PC-3 (cell line): ENCODE data around the gene BICDL2. TPM values are rescaled to one million over a fixed set of nuclear protein-coding genes. Genes with fewer than 3 reads are reported as not detected.

Experiments
- ATAC-seq: fragments of 200-7000 bp; cut with Tn5 transposase; 2 replicates; pipeline ENCODE4 v1.9.1; 2020; ENCODE audit warnings: mild to moderate bottlenecking, moderate library complexity
- BruUV-seq: library from RNA; stranded (reverse); fragments of 400-500 nt; replicated peaks from 2 replicates; lab custom pipeline; 2021; lab: Mats Ljungman, UMichigan
- CTCF ChIA-PET: fragments of 300-600 bp; sonication (Branson Sonifier 250); formaldehyde crosslinking; loops from one replicate; lab custom pipeline; 2022; ENCODE audit warnings: antibody characterized with exemption; lab: Charles Lee
- POLR2A ChIA-PET: fragments of 300-600 bp; sonication (Branson Sonifier 250); formaldehyde crosslinking; loops from one replicate; lab custom pipeline; 2022; ENCODE audit warnings: antibody characterized with exemption; ENCODE audit not compliant: unreplicated experiment; lab: Charles Lee
- DNase-seq: peaks from one replicate; pipeline ENCODE4 v3.0.0-alpha.2; 2015
- H2AFZ ChIP-seq: fragments of 300-600 bp; sonication (generic); 2 replicates; pipeline ENCODE4 v1.6.0; 2016; ENCODE audit warnings: antibody characterized with exemption, low read length
- H3F3A ChIP-seq: fragments of 300-600 bp; sonication (generic); one replicate; pipeline ENCODE4 v1.6.0; 2017; ENCODE audit warnings: antibody characterized with exemption, low read length, control low read depth, mild to moderate bottlenecking; ENCODE audit not compliant: unreplicated experiment
- H3K27ac ChIP-seq: fragments of 300-600 bp; sonication (generic); 2 replicates; pipeline ENCODE4 v1.5.1; 2016; ENCODE audit warnings: mild to moderate bottlenecking, low read length
- H3K27me3 ChIP-seq: fragments of 300-600 bp; sonication (generic); 2 replicates; pipeline ENCODE4 v1.6.1; 2016; ENCODE audit warnings: low read length, mixed read lengths
- H3K36me3 ChIP-seq: fragments of 300-600 bp; sonication (generic); 2 replicates; pipeline ENCODE4 v1.6.1; 2016; ENCODE audit warnings: low read depth, mixed run types, low read length, mixed read lengths
- H3K4me1 ChIP-seq: fragments of 300-600 bp; sonication (generic); 2 replicates; pipeline ENCODE4 v1.5.1; 2016; ENCODE audit warnings: low read length; ENCODE audit not compliant: insufficient read depth
- H3K4me2 ChIP-seq: fragments of 300-600 bp; sonication (generic); 2 replicates; pipeline ENCODE4 v1.6.0; 2016; ENCODE audit warnings: low read length
- H3K4me3 ChIP-seq: fragments of 300-600 bp; sonication (generic); 2 replicates; pipeline ENCODE4 v1.5.1; 2016; ENCODE audit warnings: mild to moderate bottlenecking, low read length, mixed read lengths
- H3K79me2 ChIP-seq: fragments of 300-600 bp; sonication (generic); 2 replicates; pipeline ENCODE4 v1.6.1; 2017; ENCODE audit warnings: low read length, mixed read lengths
- H3K9ac ChIP-seq: fragments of 300-600 bp; sonication (generic); 2 replicates; pipeline ENCODE4 v1.6.0; 2016; ENCODE audit warnings: mild to moderate bottlenecking, low read length
- H3K9me2 ChIP-seq: fragments of 300-600 bp; sonication (generic); replicated peaks from 2 replicates; pipeline ENCODE4 v1.6.1; 2016; ENCODE audit warnings: mixed run types, low read length, mixed read lengths
- H3K9me3 ChIP-seq: fragments of 300-600 bp; sonication (generic); 2 replicates; pipeline ENCODE4 v1.6.1; 2016; ENCODE audit warnings: low read length, mixed read lengths
- H4K20me1 ChIP-seq: fragments of 300-600 bp; sonication (generic); 2 replicates; pipeline ENCODE4 v1.6.1; 2016; ENCODE audit warnings: low read length, mixed read lengths
- EZH2 ChIP-seq: fragments of 300-600 bp; sonication (generic); IDR thresholded peaks from one replicate; pipeline ENCODE4 v1.6.1; 2017; ENCODE audit warnings: antibody characterized with exemption, mild to moderate bottlenecking, low read length; ENCODE audit not compliant: unreplicated experiment
- EZH2phosphoT487 ChIP-seq: fragments of 300-600 bp; sonication (generic); IDR thresholded peaks from 2 replicates; pipeline ENCODE4 v1.6.1; 2018; ENCODE audit warnings: mild to moderate bottlenecking, antibody characterized with exemption, low read length, borderline replicate concordance
- intact Hi-C: fragments of 100-400 bp; cut with micrococcal nuclease; formaldehyde crosslinking; loops from 2 replicates; pipeline ENCODE4 v1.9.0; 2023
- total RNA-seq: library from RNA; depleted of rRNA; stranded (reverse); fragments of >200 nt; gene quantifications from 2 replicates; pipeline ENCODE4 v1.2.3, GENCODE V29; 2014
- TF ChIP-seq, protein P1 (sequence below): fragments of 300-600 bp; sonication (generic); conservative IDR thresholded peaks from 2 replicates; pipeline ENCODE4 v1.5.1; 2017; ENCODE audit warnings: antibody characterized with exemption, low read depth, mild to moderate bottlenecking, low read length

The BICDL2 gene
- total RNA-seq, 1 experiment from 2014 or later = 16.3 TPM

DNA sequence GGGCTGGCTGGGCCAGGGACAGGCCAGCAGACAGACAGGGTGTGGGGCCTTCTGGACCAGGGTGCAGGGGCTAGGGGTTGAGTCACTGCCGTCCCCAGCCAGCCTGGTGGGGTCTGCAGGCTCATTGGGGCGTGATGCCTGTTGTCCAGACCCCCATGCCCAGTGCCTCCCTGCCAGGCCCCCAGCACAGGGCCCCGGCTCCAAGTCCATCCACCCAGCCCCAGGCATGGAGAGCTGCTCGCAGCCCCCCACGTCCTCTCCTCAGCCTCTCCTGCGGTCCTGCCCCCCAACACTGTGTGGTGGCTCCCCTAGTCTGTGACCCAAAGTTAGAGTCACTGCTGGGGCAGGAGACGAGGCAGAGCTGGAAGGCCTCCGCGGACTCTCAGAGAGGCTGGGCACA, 49.5 kb downstream of the BICDL2 start:
- Histone ChIP-seq H3K27me3 (no peaks in the 10 kb centered on the region), H3K4me2 (no peak overlapping the region), H3K4me1 (peaks cover 8% of the 10 kb centered on the region), H3K9me2 (no peaks in the 10 kb centered on the region), H3K79me2 (no peaks in the 10 kb centered on the region), H4K20me1 (no peaks in the 10 kb centered on the region), H3K9me3 (no peaks in the 10 kb centered on the region), H3F3A (no peaks in the 10 kb centered on the region), H3K9ac (no peak overlapping the region), H3K4me3 (no peak overlapping the region), H3K27ac (no peak overlapping the region), H2AFZ (no peak overlapping the region), H3K36me3 (no peaks in the 10 kb centered on the region)
- ChIA-PET CTCF (no interaction called here), POLR2A (no interaction called here)
- DNase-seq = no peak
- TF ChIP-seq EZH2phosphoT487 (no peak), EZH2 (no peak)
- TF ChIP-seq, protein P1, sequence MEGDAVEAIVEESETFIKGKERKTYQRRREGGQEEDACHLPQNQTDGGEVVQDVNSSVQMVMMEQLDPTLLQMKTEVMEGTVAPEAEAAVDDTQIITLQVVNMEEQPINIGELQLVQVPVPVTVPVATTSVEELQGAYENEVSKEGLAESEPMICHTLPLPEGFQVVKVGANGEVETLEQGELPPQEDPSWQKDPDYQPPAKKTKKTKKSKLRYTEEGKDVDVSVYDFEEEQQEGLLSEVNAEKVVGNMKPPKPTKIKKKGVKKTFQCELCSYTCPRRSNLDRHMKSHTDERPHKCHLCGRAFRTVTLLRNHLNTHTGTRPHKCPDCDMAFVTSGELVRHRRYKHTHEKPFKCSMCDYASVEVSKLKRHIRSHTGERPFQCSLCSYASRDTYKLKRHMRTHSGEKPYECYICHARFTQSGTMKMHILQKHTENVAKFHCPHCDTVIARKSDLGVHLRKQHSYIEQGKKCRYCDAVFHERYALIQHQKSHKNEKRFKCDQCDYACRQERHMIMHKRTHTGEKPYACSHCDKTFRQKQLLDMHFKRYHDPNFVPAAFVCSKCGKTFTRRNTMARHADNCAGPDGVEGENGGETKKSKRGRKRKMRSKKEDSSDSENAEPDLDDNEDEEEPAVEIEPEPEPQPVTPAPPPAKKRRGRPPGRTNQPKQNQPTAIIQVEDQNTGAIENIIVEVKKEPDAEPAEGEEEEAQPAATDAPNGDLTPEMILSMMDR = no peak
- BruUV-seq = no TSS peak
- ATAC-seq = no peak
- intact Hi-C loops = no loop called here

DNA sequence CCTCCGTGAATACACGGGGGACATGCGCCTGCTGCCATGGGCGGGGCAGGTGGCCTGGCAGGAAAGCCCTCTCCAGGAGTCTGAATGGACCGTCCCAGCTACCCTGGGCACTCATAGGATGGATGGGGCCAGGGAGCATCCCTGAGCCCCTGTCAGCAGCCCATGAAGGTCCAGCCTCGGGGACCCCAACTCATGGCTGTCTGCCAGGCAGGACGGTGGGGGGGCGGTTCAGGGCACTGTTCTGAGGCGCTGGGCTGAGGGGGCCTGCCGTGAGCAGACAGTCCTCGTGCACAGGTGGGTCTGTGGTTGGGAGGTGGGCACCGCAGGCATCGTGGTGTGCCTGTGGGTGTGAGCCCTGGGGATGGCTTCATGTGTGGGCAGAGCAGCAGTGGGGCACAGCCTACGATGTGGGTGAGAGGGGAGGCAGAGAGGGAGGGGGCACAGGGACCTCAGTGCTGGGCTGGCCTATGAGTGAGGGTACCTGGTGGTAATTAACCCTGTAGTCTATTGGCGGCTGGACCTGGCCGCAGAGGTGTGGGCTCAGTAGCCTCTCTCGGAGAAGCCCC, 50.0 kb downstream of the BICDL2 start:
- H4K20me1 ChIP-seq = no peaks in the 10 kb centered on the region
- intact Hi-C loops = no loop called here
- BruUV-seq = no TSS peak
- H3K9me2 ChIP-seq = no peaks in the 10 kb centered on the region
- H3K79me2 ChIP-seq = no peaks in the 10 kb centered on the region
- no peaks in the 10 kb centered on the region for H3F3A ChIP-seq
- no peaks in the 10 kb centered on the region for H3K27me3 ChIP-seq
- CTCF ChIA-PET = no interaction called here
- H3K9me3 ChIP-seq = no peaks in the 10 kb centered on the region
- POLR2A ChIA-PET = no interaction called here
- no peak for ATAC-seq
- H2AFZ ChIP-seq = no peak overlapping the region
- no peaks in the 10 kb centered on the region for H3K36me3 ChIP-seq
- no peak overlapping the region for H3K9ac ChIP-seq
- DNase-seq = no peak
- peaks cover 3% of the 10 kb centered on the region; the same call in 1 of the 2 replicates for H3K4me1 ChIP-seq
- no peak overlapping the region for H3K4me3 ChIP-seq
- TF ChIP-seq EZH2phosphoT487 (no peak), EZH2 (no peak)
- TF ChIP-seq, protein P1 = no peak
- H3K27ac ChIP-seq = no peak overlapping the region
- no peak overlapping the region for H3K4me2 ChIP-seq

DNA sequence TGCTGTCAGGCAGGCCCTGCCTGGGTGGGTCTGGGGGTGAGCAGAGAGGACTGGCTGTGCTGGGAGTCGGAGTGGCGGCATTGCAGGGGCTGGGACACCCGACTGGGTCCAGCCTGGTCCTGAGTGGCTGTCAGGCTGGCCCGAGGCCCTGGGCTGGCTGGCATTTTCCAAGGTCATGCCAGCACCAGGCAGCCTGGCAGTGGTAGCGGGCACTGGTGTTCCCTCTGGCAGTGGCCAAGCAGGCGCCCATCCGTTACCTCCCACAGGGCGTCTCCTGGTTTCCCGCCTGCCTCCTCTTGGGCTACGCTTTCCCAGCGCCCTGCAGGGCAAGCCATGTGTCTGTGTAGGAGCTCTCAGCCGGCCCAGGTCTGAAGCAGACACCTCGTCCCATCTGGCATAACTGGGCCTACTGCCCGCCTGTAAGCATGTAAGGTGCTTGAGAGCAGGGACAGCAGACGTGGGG, 50.8 kb downstream of the BICDL2 start:
- peaks cover 2% of the 10 kb centered on the region for H3K4me1 ChIP-seq
- H3K4me2 ChIP-seq = no peak overlapping the region
- no peak overlapping the region for H3K9ac ChIP-seq
- TF ChIP-seq EZH2 (no peak), EZH2phosphoT487 (no peak)
- TF ChIP-seq, protein P1 = no peak
- H3F3A ChIP-seq = no peaks in the 10 kb centered on the region
- H4K20me1 ChIP-seq = no peaks in the 10 kb centered on the region
- no peaks in the 10 kb centered on the region for H3K27me3 ChIP-seq
- intact Hi-C loops = no loop called here
- BruUV-seq = no TSS peak
- DNase-seq = no peak
- no peaks in the 10 kb centered on the region for H3K79me2 ChIP-seq
- no peaks in the 10 kb centered on the region for H3K9me3 ChIP-seq
- ChIA-PET POLR2A (no interaction called here), CTCF (no interaction called here)
- no peak overlapping the region for H2AFZ ChIP-seq
- ATAC-seq = no peak
- no peaks in the 10 kb centered on the region for H3K36me3 ChIP-seq
- H3K27ac ChIP-seq = no peak overlapping the region
- H3K9me2 ChIP-seq = no peaks in the 10 kb centered on the region
- H3K4me3 ChIP-seq = no peak overlapping the region
